Stimulated activated CD8-positive, alpha-beta memory T cell treated with anti-CD3 and anti-CD28 coated beads, Interleukin-15, amount 100 ng/mL, for 1 hour (primary cell): ENCODE data around the gene SLC36A1.
"Not testable (repeated sequence)": the region's sequence is repeated elsewhere in the genome, so short reads cannot be mapped to it uniquely, and the experiment has no call there.

Source experiments
- DNase-seq: peaks from one replicate; pipeline ENCODE4 v3.0.0-alpha.2; 2020; ENCODE audit warnings: low read depth

SLC36A1 gene

DNA sequence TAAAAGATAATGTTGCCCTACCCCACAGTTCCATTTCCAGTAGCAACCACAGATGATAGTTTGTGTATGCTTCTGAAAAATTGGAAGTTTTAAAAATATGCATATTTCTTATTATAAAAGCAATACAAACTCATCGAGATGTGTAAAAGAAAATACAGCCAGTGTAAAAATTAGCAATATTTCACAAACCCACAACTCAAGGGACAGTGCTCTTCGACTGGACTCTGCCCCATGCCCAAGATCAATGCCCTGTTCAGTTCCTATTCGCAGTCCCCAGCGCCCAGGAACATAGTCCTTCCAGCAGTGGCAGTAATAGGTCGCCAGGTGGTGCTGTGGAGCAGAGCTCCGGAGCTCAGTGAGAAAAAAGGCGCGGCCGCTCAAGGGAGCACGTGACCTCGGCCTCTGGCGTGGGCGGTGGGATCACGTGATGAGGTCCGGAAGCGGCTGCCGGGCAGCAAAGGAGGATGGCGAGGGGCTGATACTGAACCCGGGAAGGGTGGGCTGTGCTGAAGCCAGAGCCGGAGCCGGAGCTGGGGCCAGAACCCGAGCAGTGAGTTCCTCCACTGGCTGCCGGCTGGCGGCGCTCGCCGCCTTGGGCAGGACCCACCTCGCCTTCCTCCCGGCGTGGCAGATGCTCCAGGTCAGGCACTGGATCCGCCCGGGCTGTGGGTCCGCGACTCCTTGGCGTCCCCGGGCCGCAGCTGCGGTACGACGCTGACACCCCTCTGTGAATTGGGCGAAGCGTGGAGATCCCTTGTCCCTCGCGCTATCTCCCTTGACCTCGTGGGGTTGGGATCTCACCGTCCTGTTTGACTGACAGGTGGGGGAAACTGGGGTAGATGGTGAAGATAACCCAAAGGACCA, at the start of gene SLC36A1:
Gene SLC36A1, plus strand, starts transcription at position 430 of the 864 bp plus-strand sequence. CDS start 11,190 bp downstream, outside the sequence.
- DNase-seq: peak; percentile 89

GRCh38 chr5:151405334-151406160, 41.9 kb upstream of the SLC36A1 start:
- no peak for DNase-seq

- no peak for DNase-seq
Measured at GRCh38 chr5:151406322-151406947, 41.0 kb upstream of the SLC36A1 start.

DNA sequence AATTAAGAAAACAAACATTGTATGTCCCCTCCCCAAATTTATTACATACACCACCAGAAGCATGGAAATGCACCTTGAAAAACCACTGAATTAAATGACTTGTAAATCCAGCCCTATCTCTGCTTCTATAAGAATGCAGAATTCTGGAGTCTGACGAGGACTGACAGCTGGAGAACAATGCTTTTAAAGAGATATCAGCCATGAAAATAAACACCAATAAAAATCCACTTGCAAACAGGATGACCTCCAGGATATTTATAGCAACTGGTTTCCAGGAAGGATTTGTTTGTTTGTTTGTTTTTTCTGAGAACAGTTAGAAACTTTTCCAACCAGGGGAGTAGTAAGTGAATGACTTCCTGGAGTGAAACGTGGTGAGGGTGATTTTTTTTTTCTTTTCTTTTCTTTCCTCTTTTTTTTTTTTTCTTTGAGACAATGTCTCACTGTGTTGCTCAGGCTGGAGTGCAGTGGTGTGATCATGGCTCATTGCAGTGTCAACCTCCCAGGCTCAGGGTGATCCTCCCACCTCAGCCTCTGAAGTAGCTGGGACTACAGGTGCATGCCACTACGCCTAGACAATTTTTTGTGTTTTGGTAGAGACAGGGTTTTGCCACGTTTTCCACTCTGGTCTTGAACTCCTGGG, 38.7 kb upstream of the SLC36A1 start:
- DNase-seq: no peak

DNA sequence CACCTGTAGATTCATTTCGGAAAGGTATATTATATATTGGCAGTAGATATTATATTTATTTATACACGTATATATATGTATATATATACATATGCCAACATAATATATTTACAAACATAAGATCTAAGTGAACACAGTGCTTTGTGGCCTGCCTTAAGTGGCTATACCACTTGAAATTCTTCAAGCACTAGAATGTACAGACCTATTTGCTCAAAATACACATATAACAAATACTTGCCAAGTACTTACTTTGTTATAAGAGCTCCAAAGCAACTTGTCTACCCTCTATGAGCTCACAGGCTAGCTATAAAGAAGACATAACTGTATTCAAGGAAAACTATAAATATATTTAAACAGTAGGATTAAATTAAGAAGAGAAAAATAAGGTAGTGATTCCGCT, 33.6 kb upstream of the SLC36A1 start:
- no peak for DNase-seq

- no peak for DNase-seq
Measured at GRCh38 chr5:151414536-151414935, 32.9 kb upstream of the SLC36A1 start.

DNA sequence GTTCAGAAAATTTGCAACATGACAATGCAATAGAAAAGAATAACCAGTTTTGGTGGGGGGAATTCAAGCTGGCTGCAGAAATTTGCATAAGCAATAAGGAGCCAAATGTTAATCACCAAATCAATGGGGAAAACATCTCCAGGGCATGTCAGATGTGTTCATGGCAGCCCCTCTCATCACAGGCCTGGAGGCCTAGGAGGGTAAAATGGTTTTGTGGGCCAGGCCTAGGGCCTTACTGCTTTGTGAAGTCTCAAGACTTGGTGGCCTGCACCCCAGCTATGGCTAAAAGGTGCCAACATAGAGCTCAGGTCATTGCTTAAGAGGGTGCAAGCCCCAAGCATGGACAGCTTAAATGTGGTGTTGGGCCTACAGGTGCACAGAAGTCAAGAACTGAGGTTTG, 29.7 kb upstream of the SLC36A1 start:
- DNase-seq: no peak

DNA sequence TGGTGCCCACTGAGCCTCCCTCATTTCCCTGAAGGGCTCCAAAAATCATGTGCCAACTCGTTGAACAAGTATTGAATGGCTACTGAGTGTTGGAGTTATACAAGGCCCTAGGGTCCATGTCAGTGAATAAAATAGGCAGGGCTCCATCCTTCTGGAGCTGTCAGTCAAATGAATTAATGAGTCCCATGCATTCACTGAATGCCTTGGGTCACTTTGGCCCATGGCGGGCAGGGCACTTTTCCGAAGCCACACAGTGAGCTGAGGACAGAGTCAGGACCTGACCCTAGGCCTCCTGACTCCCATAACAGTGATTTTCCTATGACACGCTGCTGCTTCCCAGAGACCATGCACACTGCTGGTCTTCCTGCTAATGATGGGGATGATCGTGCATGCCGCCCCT, 27.3 kb upstream of the SLC36A1 start:
- DNase-seq: no peak

DNA sequence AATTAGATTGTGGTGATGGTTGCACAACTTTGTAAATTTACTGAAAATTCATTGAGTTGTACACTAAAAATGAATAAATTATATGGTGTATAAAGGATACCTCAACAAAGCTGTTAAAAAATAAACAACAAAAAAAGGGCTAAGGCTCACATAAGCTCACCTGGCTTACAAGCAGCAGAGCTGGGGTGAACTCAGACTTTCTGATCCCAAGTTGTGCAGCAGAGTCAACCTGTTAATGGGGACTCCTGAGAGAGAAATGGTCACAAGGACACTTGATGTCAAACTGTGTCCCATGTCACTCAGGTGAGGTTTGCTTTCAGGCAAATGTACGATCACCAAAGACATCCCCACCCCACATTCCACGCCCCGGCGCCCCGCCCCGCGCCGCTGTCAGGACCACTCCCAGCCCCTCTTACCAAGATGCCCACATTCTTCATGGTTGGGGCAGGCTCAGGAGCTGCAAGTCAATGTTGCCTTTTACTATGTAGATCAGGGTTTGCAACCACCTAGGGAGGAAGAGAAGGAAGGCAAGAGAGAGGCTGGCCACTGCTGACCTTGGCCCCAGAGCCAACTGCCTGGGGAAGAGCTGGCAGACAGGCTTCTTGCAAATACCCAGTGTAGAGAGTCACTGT, 22.4 kb upstream of the SLC36A1 start:
- DNase-seq: no peak

- DNase-seq: not testable (repeated sequence)
Measured at GRCh38 chr5:151426347-151426746, 21.1 kb upstream of the SLC36A1 start.

DNA sequence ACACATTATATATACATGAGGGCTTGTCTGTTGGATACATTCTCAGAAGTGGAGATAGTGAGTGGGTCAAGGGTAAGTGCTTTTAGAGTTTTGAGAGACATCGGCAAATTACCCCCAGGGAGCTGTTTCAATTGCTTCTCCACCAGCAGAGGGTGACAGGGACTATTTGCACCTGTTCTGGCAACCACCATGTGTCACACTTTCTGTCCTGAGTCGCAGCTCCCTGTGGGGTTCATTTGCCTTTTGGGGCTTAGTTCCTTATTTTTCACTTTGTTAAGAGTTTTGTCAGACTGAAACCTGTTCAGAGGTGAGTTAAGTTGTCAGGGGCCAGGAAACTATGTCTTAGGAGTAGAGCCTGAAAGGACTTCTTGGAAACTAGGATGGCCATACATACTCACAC, 20.1 kb upstream of the SLC36A1 start:
- no peak for DNase-seq

DNA sequence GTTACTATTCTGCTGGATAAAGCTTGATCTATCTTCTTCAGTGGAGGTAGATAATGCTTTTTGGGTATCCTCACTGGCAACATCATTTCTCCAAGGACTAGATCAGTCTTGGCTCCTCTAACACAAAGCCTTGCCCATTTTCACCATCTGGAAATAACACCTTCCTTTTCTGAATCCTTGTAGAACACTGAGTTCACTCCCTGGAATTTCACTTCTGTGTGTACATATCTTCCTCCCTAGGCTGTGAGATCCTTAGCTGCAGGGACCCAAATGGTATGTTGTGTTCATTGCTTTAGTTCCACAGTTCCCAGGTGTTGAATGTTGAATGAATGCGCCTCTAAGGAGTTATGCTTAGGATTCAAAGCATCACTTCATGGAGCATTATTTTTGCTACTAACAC, 16.7 kb upstream of the SLC36A1 start:
- DNase-seq: no peak

DNA sequence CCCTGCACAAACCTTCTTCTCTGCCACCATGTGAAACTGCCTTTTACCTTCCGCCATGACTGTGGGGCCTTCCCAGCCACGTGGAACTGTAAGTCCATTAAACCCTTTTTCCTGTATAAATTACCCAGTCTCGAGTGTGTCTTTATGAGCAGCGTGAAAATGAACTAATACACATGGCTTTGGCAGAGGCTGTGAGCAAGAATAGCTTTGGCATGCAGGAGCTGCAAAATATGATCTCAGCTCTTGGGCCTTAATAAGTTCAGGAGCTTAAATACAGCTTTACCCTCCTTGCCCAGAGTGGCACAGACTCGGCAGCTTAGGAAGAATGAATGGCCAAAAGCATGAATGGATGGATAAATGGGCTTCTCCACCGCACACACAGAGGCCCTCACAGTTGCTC, 15.7 kb upstream of the SLC36A1 start:
- DNase-seq: no peak

DNA sequence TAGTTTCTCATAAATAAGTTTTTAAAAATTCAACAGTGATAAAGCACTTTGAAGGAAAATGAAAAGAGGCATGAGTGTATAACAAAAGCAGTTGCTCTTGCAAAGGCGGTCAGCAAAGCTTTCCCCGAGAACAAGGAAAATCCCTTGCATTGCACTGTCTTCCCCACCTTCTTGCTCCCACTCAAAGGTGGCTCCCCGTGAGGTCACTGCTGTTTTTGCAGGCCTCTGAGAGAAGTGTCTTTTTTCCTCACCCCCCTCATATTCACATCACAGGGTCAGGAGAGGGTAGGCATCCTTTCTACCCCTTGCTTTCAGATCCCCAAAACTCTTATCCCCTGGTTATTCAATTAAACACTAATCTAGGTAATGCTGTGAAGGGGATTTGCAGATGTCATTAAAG, 15.2 kb upstream of the SLC36A1 start:
- DNase-seq: no peak

GRCh38 chr5:151434570-151435237, 12.7 kb upstream of the SLC36A1 start:
- DNase-seq: no peak

DNA sequence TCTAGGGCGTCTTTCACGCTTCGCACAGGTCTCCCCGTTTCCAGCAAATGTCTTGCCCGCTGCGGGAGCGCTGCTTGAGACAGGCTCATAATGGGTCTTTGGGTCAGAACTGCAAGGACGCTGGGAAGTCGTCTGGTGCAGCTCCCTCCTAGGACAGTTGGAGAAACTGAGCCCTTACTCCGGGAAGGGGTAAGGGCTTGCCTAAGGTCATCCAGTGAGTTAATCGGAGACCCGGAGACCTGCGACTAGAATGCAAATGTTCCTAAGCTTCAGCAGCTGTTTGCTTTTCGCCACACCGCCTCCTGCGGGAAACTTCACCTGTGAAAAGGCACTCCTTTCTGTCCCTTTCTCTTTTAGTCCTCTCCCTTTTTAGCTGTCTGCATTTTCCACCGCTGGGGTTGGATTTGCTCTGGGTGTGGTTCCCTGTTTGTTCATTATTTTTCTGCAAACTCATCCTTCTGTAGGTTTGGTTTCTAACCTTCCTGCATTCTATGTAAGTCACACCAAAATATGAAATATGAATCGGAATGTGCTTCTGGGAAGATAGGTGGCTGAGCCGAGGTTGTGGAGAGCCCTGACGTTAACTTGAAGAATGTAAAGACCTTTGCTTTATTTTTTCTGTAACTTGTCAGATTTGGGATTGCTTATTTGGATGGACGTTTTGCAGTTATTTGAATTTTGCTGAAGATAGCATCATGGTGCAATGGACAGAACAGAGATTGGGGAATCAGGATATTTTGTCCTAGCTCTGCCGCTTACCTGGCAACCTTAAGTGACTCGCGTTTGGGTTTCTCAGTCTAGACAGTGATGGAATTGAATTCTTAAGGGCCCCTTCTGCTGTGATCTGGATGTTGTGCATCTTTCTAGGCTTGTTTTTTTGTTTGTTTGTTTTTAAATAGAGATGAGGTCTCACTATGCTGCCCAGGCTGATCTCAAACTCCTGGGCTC, 909 bp downstream of the SLC36A1 start:
- no peak for DNase-seq

- no peak for DNase-seq
Measured at GRCh38 chr5:151449297-151449696, 1.9 kb downstream of the SLC36A1 start.

GRCh38 chr5:151449839-151450238, 2.4 kb downstream of the SLC36A1 start:
- no peak for DNase-seq

DNA sequence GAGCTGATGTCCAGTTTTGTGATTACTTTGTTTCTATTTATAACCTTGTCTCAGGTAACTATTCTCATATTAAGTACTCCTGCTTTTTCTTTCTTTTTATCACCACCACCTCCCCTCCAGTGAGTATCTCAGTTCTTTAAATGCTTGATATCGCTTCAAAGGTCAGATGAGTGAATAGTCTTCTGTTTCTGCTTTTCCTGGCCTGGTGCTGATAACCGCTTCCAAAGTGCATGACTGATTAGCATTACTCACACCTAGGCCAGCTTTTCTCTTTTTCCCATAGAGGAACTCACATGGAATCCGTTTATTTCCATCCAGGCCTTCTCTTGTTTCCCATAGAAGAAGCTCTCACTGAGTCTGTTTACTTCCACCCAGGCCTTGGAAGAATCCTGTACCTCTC, 3.2 kb downstream of the SLC36A1 start:
- DNase-seq: no peak
